ENCODE measurements around the gene OXCT1. TPM values are rescaled to one million over a fixed set of nuclear protein-coding genes. Genes with fewer than 3 reads are reported as not detected.

OXCT1 gene
- total and polyA plus RNA-seq, 2 of the 13 experiments (the other 11 are each of a cell fraction or from before 2014, with no cell fraction given) = 0.92 to 4.7 TPM

- TF ChIP-seq RELA (CRISPR knock-in tag; IDR thresholded peaks at IDR 0.05) (no peak), ARID3A (IDR thresholded peaks at IDR 0.05; ENCODE audit: low read depth, low read length) (peak; percentile 8; the same call in 1 of the 2 replicates), SRF (IDR thresholded peaks at IDR 0.05; ENCODE audit: low read depth, low read length) (peak; percentile 95), IKZF5 (CRISPR knock-in tag; IDR thresholded peaks at IDR 0.05) (peak; percentile 80; the same call in 1 of the 2 replicates), ZNF205 (CRISPR knock-in tag; IDR thresholded peaks at IDR 0.05) (no peak; the same call in 1 of the 2 replicates), ZNF318 (CRISPR knock-in tag; IDR thresholded peaks at IDR 0.05) (0 out of 2 replicates have a peak, but pooled peaks have one; percentile 72), SP1 (IDR thresholded peaks at IDR 0.05) (no peak), SP1 (CRISPR knock-in tag; IDR thresholded peaks at IDR 0.05) (peak; percentile 73), ZFX (CRISPR knock-in tag; IDR thresholded peaks at IDR 0.05; ENCODE audit: low read depth) (peak; percentile 100), TOPORS (CRISPR knock-in tag; IDR thresholded peaks at IDR 0.05) (no peak), GATAD2A (CRISPR knock-in tag; IDR thresholded peaks at IDR 0.05) (peak; percentile 34; the same call in 1 of the 2 replicates), ZNF746 (CRISPR knock-in tag; IDR thresholded peaks at IDR 0.05) (peak; percentile 65; the same call in 1 of the 2 replicates), ZNF547 (CRISPR knock-in tag; IDR thresholded peaks at IDR 0.05) (peak; percentile 54; the same call in 1 of the 2 replicates), CTCF (CRISPR knock-in tag; IDR thresholded peaks at IDR 0.05) (no peak)
These were observed 33.9 kb upstream of the OXCT1 start, which contains the start of gene RIMOC1 (continued) for GRCh38 chr5:41903892-41904799.
